Middle frontal gyrus (tissue), 1 donor: ENCODE measurements around the gene HCAR1.
"Not testable (repeated sequence)": the region's sequence is repeated elsewhere in the genome, so short reads cannot be mapped to it uniquely, and the experiment has no call there.

Source experiments
- DNase-seq: peaks from one replicate; pipeline ENCODE4 v3.0.0-alpha.2; 2015; ENCODE audit warnings: low spot score; ENCODE audit errors: extremely low spot score

The HCAR1 gene

DNA sequence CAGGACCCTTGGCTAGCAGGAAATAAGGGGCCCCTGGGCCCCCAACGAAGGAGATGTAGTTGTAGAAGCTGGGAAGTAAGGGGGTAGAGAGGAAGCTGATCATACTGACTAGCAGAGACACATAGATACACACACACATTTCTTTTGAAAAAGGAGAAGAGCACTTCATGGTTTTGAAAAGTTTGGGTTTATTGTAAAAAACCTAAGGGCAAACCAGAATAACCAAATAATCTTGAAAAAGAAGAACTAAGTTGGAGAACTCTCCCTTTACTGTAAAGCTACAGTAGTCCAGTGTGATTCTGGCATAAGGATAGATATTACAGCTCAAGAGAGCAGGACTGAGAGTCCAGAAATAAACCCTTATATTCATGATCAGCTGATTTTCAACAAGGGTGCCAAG, 8.3 kb downstream of the HCAR1 start:
- no peak for DNase-seq

- DNase-seq: no peak
Measured at GRCh38 chr12:122721057-122721545, 9.5 kb downstream of the HCAR1 start.

DNA sequence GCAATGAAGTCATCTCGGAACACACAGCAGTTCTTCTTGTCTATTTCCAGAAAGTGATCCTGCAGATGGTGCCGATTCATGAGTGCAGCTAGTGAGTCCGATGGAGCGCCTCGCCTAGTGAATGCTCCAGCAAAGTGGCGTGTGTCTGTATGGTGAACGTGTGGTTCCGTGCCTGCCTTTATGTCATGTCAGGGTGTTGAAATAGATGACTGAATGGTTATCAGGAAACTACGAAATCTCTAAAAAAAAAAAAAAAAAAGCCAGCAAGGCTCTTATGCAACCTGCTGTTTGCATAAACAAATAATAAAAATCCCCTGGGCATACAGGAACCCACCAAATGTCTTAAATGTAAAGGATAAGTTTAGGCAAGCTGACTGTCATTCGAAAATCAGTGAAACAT, 14.0 kb downstream of the HCAR1 start, which contains the start of gene HCAR3:
Gene HCAR3 (minus strand): TSS at position 154 of the 400 bp plus-strand sequence. CDS start 74 bp downstream, at position 80.
- not testable (repeated sequence) for DNase-seq

GRCh38 chr12:122715211-122715610, 15.4 kb downstream of the HCAR1 start:
- DNase-seq: not testable (repeated sequence)

DNA sequence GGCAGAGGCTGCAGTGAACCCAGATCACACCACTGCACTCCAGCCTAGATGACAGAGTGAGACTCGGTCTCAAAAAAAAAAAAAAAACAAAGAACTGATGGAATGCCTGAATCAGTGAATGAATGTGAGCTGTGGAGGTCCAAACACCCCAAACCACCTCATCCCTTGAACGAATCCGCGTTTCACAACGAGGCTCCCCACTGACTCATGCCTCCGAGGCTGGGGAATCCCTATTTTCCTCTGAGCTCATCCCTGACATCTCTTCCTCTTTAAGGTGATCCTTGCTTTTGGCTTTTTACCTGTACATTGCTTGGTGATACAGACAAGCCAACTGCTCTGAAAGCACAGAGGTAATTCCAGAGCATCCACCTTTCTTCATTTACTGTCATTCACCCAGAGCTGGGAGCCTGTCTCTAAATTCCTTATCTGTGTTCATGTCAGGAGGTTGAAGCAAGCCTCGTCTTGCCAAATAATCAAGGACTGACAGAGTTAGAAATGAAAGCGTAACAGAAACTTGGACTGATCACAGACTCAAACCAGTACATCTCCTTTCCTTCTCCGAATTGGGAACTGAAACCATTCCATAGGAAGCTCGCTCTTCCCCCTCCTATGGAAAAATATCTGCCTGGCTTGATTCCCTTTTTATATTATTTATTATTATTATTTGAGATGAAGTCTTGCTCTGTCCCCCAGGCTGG, 17.0 kb downstream of the HCAR1 start:
- not testable (repeated sequence) for DNase-seq

- DNase-seq: not testable (repeated sequence)
Measured at GRCh38 chr12:122711266-122711665, 19.4 kb downstream of the HCAR1 start.

DNA sequence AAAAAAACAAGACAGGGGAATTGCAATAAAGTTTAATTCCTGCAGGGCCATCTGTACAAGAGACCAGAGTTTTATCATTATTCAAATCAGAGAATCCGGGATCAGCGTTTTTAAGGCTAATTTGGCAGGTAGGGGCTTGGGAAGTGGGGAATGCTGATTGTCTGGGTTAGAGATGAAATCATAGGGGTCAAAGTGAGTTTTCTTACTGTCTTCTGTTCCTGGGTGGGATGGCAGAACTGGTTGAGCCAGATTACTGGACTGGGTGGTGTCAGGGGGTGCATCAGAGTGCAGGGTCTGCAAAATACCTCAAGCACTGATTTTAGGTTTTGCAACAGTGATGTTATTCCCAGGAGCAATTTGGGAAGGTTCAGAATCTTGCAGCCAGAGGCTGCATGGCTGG, 20.3 kb downstream of the HCAR1 start:
- not testable (repeated sequence) for DNase-seq

- DNase-seq: not testable (repeated sequence)
Measured at GRCh38 chr12:122709287-122709686, 21.4 kb downstream of the HCAR1 start.

DNA sequence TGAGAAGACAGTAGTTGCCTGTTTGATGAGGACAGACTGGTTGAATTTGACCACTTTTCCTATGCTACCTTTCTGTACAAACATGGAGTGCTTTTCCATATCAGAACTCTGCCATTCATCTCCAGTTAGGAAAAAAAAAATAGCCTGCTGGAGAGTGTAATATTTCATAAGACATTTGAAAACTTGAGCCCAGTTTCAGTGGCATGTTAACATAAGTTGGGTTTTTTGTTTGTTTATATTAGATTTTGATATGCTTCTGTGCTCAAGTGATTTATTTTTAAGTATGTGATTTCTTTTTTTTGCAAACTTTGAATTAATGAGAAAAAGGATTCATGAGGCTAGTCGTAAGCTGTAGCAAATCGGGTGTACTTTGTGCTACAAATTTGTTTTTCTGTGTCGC, 26.8 kb downstream of the HCAR1 start:
- DNase-seq: not testable (repeated sequence)

- not testable (repeated sequence) for DNase-seq
Measured at GRCh38 chr12:122702890-122703611, 27.6 kb downstream of the HCAR1 start, which contains the start of gene HCAR2. Gene HCAR2 (minus strand): TSS chr12:122703357. CDS start chr12:122703283, 74 bp downstream.

DNA sequence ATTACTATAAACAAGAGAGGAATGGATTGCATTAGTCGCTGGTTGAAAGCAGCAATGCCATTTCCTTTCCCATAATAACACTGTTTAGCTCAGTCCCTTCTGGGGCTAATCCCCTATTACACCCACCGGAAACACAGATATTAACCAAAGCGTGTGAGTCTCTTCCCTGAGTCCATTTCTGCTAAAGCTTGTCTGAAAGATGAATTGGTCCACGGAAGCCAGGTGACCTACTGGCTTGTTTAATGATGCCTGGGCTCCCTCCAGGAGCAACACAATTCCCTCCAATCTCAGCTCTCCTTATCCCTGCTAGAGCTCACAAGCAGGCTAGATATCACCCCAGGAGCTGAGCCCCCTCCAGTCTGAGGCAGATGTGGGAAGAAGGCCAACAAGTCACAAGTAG, 29.2 kb downstream of the HCAR1 start:
- DNase-seq: not testable (repeated sequence)

- DNase-seq: not testable (repeated sequence)
Measured at GRCh38 chr12:122700038-122700710, 30.5 kb downstream of the HCAR1 start.

- DNase-seq: not testable (repeated sequence)
Measured at GRCh38 chr12:122696922-122697321, 33.7 kb downstream of the HCAR1 start.

GRCh38 chr12:122691566-122691965, 39.1 kb downstream of the HCAR1 start:
- no peak for DNase-seq

GRCh38 chr12:122688291-122688690, 42.4 kb downstream of the HCAR1 start:
- no peak for DNase-seq

DNA sequence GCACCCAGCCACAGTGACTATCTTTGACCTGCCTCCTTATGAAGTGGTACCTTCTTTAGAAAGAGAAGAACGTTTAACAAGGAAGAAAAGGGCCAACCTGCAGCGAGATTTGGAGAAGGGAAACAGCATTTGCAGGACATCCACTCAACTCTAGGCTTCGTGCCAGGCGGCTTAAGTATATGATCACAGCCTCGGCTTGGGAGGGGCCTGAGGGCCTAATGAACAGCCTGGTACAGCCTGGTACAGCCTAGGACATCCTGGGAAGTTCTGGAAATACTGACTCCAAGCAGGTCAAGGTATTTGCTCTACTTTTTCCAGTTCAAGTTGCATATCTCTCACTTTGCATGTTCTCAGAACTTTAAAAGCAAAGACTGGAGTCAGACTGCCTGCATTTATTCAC, 43.6 kb downstream of the HCAR1 start:
- DNase-seq: no peak

DNA sequence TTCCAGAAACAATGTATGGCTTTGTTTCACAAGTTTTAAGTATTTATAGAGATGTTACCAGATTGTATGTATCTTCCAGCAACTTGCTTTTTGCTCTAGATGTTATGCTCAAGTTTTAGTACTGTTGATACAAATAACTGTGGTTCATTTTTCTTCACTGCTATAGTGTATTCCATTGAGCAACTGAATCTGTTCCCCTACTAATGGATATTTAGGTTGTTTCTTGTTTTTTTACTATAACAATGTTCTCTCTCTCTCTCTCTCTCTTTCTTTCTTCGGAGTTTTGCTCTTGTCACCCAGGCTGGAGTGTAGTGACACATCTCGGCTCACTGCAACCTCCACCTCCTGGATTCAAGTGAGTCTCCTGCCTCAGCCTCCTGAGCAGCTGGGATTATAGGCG, 44.1 kb downstream of the HCAR1 start:
- DNase-seq: no peak

GRCh38 chr12:122684297-122684813, 46.3 kb downstream of the HCAR1 start:
- no peak for DNase-seq

GRCh38 chr12:122681814-122682213, 48.8 kb downstream of the HCAR1 start:
- no peak for DNase-seq

- DNase-seq: not testable (repeated sequence)
Measured at GRCh38 chr12:122680989-122681388, 49.7 kb downstream of the HCAR1 start.

DNA sequence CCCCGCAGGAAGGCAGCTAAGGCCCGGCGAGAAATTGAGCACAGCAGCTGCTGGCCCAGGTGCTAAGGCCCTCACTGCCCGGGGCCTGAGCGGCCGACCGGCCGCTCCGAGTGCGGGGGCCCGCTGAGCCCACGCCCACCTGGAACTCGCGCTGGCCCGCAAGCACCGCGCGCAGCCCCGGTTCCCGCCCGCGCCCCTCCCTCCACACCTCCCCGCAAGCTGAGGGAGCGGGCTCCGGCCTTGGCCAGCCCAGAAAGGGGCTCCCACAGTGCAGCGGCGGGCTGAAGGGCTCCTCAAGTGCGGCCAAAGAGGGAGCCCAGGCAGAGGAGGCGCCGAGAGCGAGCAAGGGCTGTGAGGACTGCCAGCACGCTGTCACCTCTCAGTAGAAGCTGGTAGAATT, 53.9 kb downstream of the HCAR1 start:
- DNase-seq: not testable (repeated sequence)
